GM21529 (cell line): ENCODE measurements around the gene MFN1.
"Not testable (repeated sequence)": the region's sequence is repeated elsewhere in the genome, so short reads cannot be mapped to it uniquely, and the experiment has no call there.

Experiments used
- ATAC-seq: cut with Tn5 transposase; IDR thresholded peaks from one replicate; pipeline ENCODE4 v1.9.1; 2021; ENCODE audit not compliant: unreplicated experiment

The MFN1 gene

GRCh38 chr3:179347345-179348194 lies at the start of gene MFN1:
Gene MFN1, plus strand, starts transcription at chr3:179347709. Its CDS starts 1,143 bp downstream, at chr3:179348852.
- peak; percentile 93 for ATAC-seq

- no peak for ATAC-seq
Observed at GRCh38 chr3:179297971-179298725, 49.4 kb upstream of the MFN1 start.

GRCh38 chr3:179299316-179299715 lies 48.2 kb upstream of the MFN1 start:
- ATAC-seq, result no peak

- peak; percentile 85 for ATAC-seq
Observed at GRCh38 chr3:179299999-179300613, 47.4 kb upstream of the MFN1 start.

GRCh38 chr3:179301645-179302044 lies 45.9 kb upstream of the MFN1 start:
- ATAC-seq, result no peak

- ATAC-seq, result no peak
Observed at GRCh38 chr3:179302111-179302510, 45.4 kb upstream of the MFN1 start.

- ATAC-seq, result no peak
Observed at GRCh38 chr3:179304605-179305004, 42.9 kb upstream of the MFN1 start.

GRCh38 chr3:179307362-179307761 lies 40.1 kb upstream of the MFN1 start:
- ATAC-seq, result not testable (repeated sequence)

GRCh38 chr3:179308001-179308400 lies 39.5 kb upstream of the MFN1 start:
- no peak for ATAC-seq

- ATAC-seq, result peak; percentile 96
Observed at GRCh38 chr3:179309225-179310078, 38.1 kb upstream of the MFN1 start.

- ATAC-seq, result no peak
Observed at GRCh38 chr3:179318876-179319275, 28.6 kb upstream of the MFN1 start.

- ATAC-seq, result no peak
Observed at GRCh38 chr3:179321668-179322285, 25.7 kb upstream of the MFN1 start.

GRCh38 chr3:179322286-179323196 lies 25.0 kb upstream of the MFN1 start, which contains the start of gene ZNF639:
Gene ZNF639, plus strand, starts transcription at chr3:179323031. Its CDS starts 5,263 bp downstream, at chr3:179328294.
- ATAC-seq, result peak; percentile 69

- peak; percentile 38 for ATAC-seq
Observed at GRCh38 chr3:179323197-179324110, 24.1 kb upstream of the MFN1 start.

GRCh38 chr3:179324270-179324754 lies 23.2 kb upstream of the MFN1 start:
- ATAC-seq, result peak; percentile 20

- no peak for ATAC-seq
Observed at GRCh38 chr3:179330438-179330837, 17.1 kb upstream of the MFN1 start.

GRCh38 chr3:179332240-179332639 lies 15.3 kb upstream of the MFN1 start:
- no peak for ATAC-seq

GRCh38 chr3:179333084-179333483 lies 14.4 kb upstream of the MFN1 start:
- no peak for ATAC-seq
